Astrocyte of the spinal cord (primary cell): ENCODE measurements around the gene TMEM123.

Experiments
- DNase-seq: peaks from one replicate; pipeline ENCODE4 v3.0.0; 2011; ENCODE audit warnings: low read depth, low spot score
- H3K4me3 ChIP-seq: 2 replicates; pipeline ENCODE4 v1.5.1; 2011; ENCODE audit warnings: low read depth, mild to moderate bottlenecking, low read length, moderate library complexity
- in situ Hi-C: cut with HindIII; loops from 2 replicates; pipeline ENCODE4 v1.10.0; 2017; ENCODE audit warnings: low sequenced_read_pairs
- TF ChIP-seq, protein P1 (sequence below): IDR thresholded peaks from 2 replicates; pipeline ENCODE4 v1.5.1; 2012; ENCODE audit warnings: low read depth, mild to moderate bottlenecking, low read length, inconsistent platforms

Gene TMEM123

DNA sequence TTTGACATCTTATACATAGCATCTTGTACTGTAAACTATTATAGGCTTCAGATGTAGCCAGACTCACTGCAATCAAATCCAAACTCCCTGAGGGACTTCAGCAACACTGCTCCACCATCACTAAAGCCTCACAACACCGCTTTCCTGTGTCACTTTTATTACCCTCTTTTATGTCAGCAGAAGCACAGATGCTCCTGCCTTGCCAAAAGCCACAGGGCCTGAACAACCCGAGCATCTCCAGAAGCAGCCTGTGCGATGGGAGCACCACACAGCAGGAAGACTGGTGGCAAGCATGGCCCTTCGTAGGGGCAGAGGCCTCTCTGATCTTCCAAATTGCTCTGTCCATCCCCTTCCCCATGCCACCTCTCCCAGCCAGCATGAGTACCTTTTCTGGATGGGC is 22.9 kb downstream of the TMEM123 start:
- DNase-seq: no peak
- in situ Hi-C loops: no loop called here
- no peak overlapping the region for H3K4me3 ChIP-seq
- TF ChIP-seq, protein P1, sequence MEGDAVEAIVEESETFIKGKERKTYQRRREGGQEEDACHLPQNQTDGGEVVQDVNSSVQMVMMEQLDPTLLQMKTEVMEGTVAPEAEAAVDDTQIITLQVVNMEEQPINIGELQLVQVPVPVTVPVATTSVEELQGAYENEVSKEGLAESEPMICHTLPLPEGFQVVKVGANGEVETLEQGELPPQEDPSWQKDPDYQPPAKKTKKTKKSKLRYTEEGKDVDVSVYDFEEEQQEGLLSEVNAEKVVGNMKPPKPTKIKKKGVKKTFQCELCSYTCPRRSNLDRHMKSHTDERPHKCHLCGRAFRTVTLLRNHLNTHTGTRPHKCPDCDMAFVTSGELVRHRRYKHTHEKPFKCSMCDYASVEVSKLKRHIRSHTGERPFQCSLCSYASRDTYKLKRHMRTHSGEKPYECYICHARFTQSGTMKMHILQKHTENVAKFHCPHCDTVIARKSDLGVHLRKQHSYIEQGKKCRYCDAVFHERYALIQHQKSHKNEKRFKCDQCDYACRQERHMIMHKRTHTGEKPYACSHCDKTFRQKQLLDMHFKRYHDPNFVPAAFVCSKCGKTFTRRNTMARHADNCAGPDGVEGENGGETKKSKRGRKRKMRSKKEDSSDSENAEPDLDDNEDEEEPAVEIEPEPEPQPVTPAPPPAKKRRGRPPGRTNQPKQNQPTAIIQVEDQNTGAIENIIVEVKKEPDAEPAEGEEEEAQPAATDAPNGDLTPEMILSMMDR: no peak

DNA sequence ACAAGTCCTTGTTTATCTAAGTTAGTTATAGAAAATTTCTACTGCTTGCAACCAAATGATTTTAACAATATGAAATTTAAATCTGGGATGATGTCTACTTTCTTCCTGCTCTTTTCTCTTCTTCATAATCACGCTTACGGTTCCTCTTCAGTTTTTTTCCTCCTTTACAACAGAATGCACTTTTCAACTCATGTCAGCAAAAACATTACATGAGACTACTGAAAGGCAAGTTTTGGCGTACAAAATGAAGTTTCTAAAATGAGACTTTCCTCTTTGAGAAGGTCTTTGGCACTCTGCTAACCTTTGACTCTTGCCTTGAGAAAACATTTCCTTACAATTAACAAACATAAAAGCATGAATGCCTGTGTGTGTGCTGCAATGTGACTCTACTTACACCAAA is 23.3 kb downstream of the TMEM123 start:
- in situ Hi-C loops: no loop called here
- no peak for DNase-seq
- H3K4me3 ChIP-seq: no peak overlapping the region
- TF ChIP-seq, protein P1: no peak

DNA sequence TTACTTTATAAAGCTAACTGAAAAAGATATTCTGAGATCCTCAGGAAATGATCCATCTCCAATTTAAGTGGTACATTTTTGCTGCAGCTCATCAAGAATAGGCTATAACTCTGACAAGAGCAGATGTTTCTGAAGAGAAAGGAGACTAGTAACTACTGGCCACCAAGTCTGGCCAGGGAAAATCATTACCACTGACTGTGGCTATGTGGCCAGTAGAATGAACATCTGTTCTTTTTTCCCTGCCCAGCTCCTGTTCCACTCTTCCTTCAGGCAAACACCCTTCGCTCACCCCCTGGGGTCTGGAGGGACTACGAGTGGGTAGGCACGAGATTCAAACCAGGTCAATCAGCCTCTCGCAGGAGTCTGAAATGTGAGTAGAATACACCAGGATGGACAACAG is 23.9 kb downstream of the TMEM123 start:
- in situ Hi-C loops: no loop called here
- TF ChIP-seq, protein P1: no peak
- H3K4me3 ChIP-seq: no peak overlapping the region
- DNase-seq: no peak

DNA sequence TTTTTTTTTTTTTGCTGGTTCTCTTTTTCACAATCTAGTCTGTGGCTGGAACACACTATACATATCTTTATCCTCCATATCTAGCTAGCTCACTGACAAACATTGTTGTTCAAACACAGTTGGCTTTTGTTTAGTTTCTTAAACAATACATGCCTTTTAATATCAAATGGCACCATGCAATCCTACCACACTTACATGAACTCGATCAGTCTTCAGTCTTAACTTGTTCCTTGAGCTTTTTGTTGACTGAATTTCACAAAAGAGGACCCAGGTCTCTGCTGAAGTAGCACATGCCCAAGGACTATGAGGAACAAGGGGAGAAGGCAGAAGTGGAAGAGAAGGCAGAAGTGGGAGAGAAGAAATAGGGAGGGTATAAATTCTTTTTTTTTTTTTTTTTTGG is 25.5 kb downstream of the TMEM123 start:
- no peak overlapping the region for H3K4me3 ChIP-seq
- no peak for DNase-seq
- in situ Hi-C loops: no loop called here
- TF ChIP-seq, protein P1: no peak

DNA sequence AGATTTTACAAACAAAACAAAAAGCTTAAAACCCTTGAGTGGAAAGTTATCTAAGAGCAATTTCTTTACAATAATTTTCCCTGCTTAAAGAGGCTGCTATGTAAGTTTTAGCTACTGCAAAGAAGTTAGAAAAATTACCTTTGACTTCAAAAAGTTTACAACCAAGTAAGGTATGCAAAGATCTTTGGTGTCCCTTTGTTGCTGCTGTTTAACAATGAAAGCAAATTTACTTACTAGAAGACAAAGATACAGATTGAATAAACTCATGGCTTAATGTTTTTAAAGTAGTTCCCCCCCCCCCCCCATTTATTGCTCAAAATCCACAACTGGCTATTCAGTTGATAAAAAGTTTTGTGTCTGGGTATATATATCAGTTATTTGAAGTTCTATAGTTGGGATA is 26.0 kb downstream of the TMEM123 start:
- H3K4me3 ChIP-seq: no peak overlapping the region
- DNase-seq: no peak
- TF ChIP-seq, protein P1: no peak
- in situ Hi-C loops: no loop called here

DNA sequence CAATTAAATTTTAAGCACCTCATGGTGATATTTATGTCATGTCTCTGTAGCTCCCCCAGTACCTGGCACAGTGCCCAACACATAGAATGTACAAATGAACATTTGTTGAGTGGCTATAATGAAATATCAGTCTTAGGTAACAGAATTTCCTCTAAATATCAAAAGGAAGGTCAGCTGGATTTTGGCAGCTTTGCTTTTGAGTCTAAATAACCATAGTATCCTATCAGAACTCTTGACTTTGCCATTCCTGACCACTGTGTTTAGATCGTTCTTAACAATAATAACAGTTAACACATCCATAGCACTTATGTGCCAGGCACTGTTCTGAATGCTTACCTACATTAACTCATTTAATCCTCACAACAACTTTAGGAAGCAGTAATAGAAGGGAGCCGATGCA is 26.6 kb downstream of the TMEM123 start:
- TF ChIP-seq, protein P1: no peak
- in situ Hi-C loops: no loop called here
- no peak for DNase-seq
- no peak overlapping the region for H3K4me3 ChIP-seq

DNA sequence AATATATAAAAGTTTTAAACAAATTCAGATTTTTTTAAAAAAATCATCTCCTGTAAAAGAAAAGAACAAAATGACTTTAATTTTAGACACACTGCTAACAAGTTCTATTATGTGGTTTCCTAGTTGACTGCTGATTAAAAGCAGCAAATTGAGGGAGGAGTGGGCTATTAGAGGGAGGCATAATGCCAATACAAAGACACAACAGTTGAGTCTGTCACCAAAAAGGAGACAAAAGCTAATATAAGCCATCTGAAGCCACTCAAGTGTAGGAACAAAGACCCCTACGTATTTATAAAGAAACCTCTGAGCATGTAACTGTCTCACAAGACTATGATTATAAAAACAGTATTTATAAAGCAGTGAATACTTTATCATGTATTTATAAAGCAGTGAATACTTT is 28.6 kb downstream of the TMEM123 start:
- in situ Hi-C loops: no loop called here
- TF ChIP-seq, protein P1: no peak
- no peak for DNase-seq
- H3K4me3 ChIP-seq: no peak overlapping the region
